ENCODE data around the gene THSD4.

The THSD4 gene

GRCh38 chr15:71451130-71451529 is 335.9 kb downstream of the THSD4 start:
- no peaks in the 10 kb centered on the region for H3K4me1 ChIP-seq (ENCODE audit: low read length)
- DNase-seq = no peak
- no peaks in the 10 kb centered on the region for H4K20me1 ChIP-seq (ENCODE audit: insufficient read depth, low read length)
- H3K9me2 ChIP-seq (replicated peaks; ENCODE audit: insufficient read depth, low read length) = no peaks in the 10 kb centered on the region
- no peaks in the 10 kb centered on the region for H3K36me3 ChIP-seq (replicated peaks; ENCODE audit: insufficient read depth, low read length)
- no peak overlapping the region for H3K4me3 ChIP-seq (ENCODE audit: low read length)
- TF ChIP-seq CTCF (IDR thresholded peaks at IDR 0.05; ENCODE audit: low read length) (no peak), EZH2phosphoT487 (IDR thresholded peaks at IDR 0.05; ENCODE audit: low read length) (no peak), EZH2 (optimal IDR thresholded peaks at IDR 0.05; ENCODE audit: low read depth, low read length) (no peak)
- no peaks in the 10 kb centered on the region for H3K27me3 ChIP-seq (replicated peaks; ENCODE audit: insufficient read depth, low read length)
- H3K79me2 ChIP-seq (ENCODE audit: low read length) = no peaks in the 10 kb centered on the region
- H2AFZ ChIP-seq (ENCODE audit: low read length) = no peak overlapping the region
- no peaks in the 10 kb centered on the region for H3F3A ChIP-seq (ENCODE audit: insufficient read depth, low read length)
- no peaks in the 10 kb centered on the region for H3K9me3 ChIP-seq (replicated peaks; ENCODE audit: insufficient read depth, low read length)
- no peak overlapping the region for H3K27ac ChIP-seq (ENCODE audit: low read length)
- H3K9ac ChIP-seq (ENCODE audit: low read length) = no peak overlapping the region
- no peak overlapping the region for H3K4me2 ChIP-seq (ENCODE audit: low read depth, low read length)

GRCh38 chr15:71452893-71453292 is 337.6 kb downstream of the THSD4 start:
- H3K4me1 ChIP-seq (ENCODE audit: low read length) = no peaks in the 10 kb centered on the region
- no peak overlapping the region for H3K4me3 ChIP-seq (ENCODE audit: low read length)
- no peaks in the 10 kb centered on the region for H3K79me2 ChIP-seq (ENCODE audit: low read length)
- no peaks in the 10 kb centered on the region for H3K9me3 ChIP-seq (replicated peaks; ENCODE audit: insufficient read depth, low read length)
- no peaks in the 10 kb centered on the region for H3K36me3 ChIP-seq (replicated peaks; ENCODE audit: insufficient read depth, low read length)
- H3K27ac ChIP-seq (ENCODE audit: low read length) = no peak overlapping the region
- H3K9ac ChIP-seq (ENCODE audit: low read length) = no peak overlapping the region
- no peaks in the 10 kb centered on the region for H3F3A ChIP-seq (ENCODE audit: insufficient read depth, low read length)
- no peak overlapping the region for H2AFZ ChIP-seq (ENCODE audit: low read length)
- no peaks in the 10 kb centered on the region for H3K9me2 ChIP-seq (replicated peaks; ENCODE audit: insufficient read depth, low read length)
- no peak overlapping the region for H3K4me2 ChIP-seq (ENCODE audit: low read depth, low read length)
- H4K20me1 ChIP-seq (ENCODE audit: insufficient read depth, low read length) = no peaks in the 10 kb centered on the region
- no peaks in the 10 kb centered on the region for H3K27me3 ChIP-seq (replicated peaks; ENCODE audit: insufficient read depth, low read length)
- no peak for DNase-seq
- TF ChIP-seq EZH2phosphoT487 (IDR thresholded peaks at IDR 0.05; ENCODE audit: low read length) = no peak
- no peak for TF ChIP-seq EZH2 (optimal IDR thresholded peaks at IDR 0.05; ENCODE audit: low read depth, low read length)
- TF ChIP-seq CTCF (IDR thresholded peaks at IDR 0.05; ENCODE audit: low read length) = no peak

GRCh38 chr15:71454462-71454996 is 339.3 kb downstream of the THSD4 start:
- no peaks in the 10 kb centered on the region for H3K4me1 ChIP-seq (ENCODE audit: low read length)
- TF ChIP-seq EZH2 (optimal IDR thresholded peaks at IDR 0.05; ENCODE audit: low read depth, low read length) (no peak), EZH2phosphoT487 (IDR thresholded peaks at IDR 0.05; ENCODE audit: low read length) (no peak), CTCF (IDR thresholded peaks at IDR 0.05; ENCODE audit: low read length) (no peak)
- no peak overlapping the region for H3K4me3 ChIP-seq (ENCODE audit: low read length)
- H3K36me3 ChIP-seq (replicated peaks; ENCODE audit: insufficient read depth, low read length) = no peaks in the 10 kb centered on the region
- H2AFZ ChIP-seq (ENCODE audit: low read length) = no peak overlapping the region
- H3K79me2 ChIP-seq (ENCODE audit: low read length) = no peaks in the 10 kb centered on the region
- H3K9me3 ChIP-seq (replicated peaks; ENCODE audit: insufficient read depth, low read length) = no peaks in the 10 kb centered on the region
- no peak overlapping the region for H3K9ac ChIP-seq (ENCODE audit: low read length)
- DNase-seq = no peak
- no peak overlapping the region for H3K27ac ChIP-seq (ENCODE audit: low read length)
- H3K4me2 ChIP-seq (ENCODE audit: low read depth, low read length) = no peak overlapping the region
- no peaks in the 10 kb centered on the region for H3K27me3 ChIP-seq (replicated peaks; ENCODE audit: insufficient read depth, low read length)
- no peaks in the 10 kb centered on the region for H3K9me2 ChIP-seq (replicated peaks; ENCODE audit: insufficient read depth, low read length)
- no peaks in the 10 kb centered on the region for H4K20me1 ChIP-seq (ENCODE audit: insufficient read depth, low read length)
- no peaks in the 10 kb centered on the region for H3F3A ChIP-seq (ENCODE audit: insufficient read depth, low read length)

All from MM.1S (cell line).